Spleen (tissue), 11 donors: ENCODE data around the gene MGRN1. TPM values are rescaled to one million over a fixed set of nuclear protein-coding genes. Genes with fewer than 3 reads are reported as not detected.

Experiments used
- DNase-seq: peaks from one replicate; pipeline ENCODE4 v3.0.0-alpha.2; 2020
- H3K27ac ChIP-seq, 8 donors: fragments of 200-600 bp; sonication (generic) in 7 of 8; 1 replicate in 4 of 8; 2 replicates in 4 of 8; pipeline versions ENCODE4 v1.5.0 to v1.8.0; 2016 to 2021; ENCODE audit warnings: inconsistent platforms in 4 of 8, mild to moderate bottlenecking in 4 of 8, moderate library complexity in 1 of 8
- H3K27me3 ChIP-seq, 7 donors: fragments of 200-600 bp; sonication (generic) in 6 of 7; replicated peaks in 1 of 7; 1 replicate in 4 of 7; 2 replicates in 3 of 7; pipeline versions ENCODE4 v1.5.0 to v1.8.0; 2016 to 2021; ENCODE audit warnings: inconsistent platforms in 3 of 7, mild to moderate bottlenecking in 1 of 7
- H3K36me3 ChIP-seq, 6 donors: fragments of 200-600 bp; sonication (generic) in 5 of 6; 1 replicate in 4 of 6; 2 replicates in 2 of 6; pipeline versions ENCODE4 v1.5.0 to v1.8.0; 2016 to 2021; ENCODE audit warnings: inconsistent platforms in 2 of 6
- H3K4me1 ChIP-seq, 6 donors: fragments of 200-600 bp; sonication (generic) in 5 of 6; 1 replicate in 3 of 6; 2 replicates in 3 of 6; pipeline versions ENCODE4 v1.5.0 to v1.8.0; 2016 to 2021; ENCODE audit warnings: inconsistent platforms in 3 of 6
- H3K4me3 ChIP-seq, 8 donors: fragments of 200-600 bp; sonication (generic) in 7 of 8; 1 replicate in 4 of 8; 2 replicates in 4 of 8; pipeline versions ENCODE4 v1.5.0 to v1.8.0; 2016 to 2021; ENCODE audit warnings: inconsistent platforms in 4 of 8, mild to moderate bottlenecking in 4 of 8, moderate library complexity in 2 of 8
- H3K9me3 ChIP-seq, 8 donors: fragments of 200-600 bp; sonication (generic) in 7 of 8; 1 replicate in 4 of 8; 2 replicates in 4 of 8; pipeline versions ENCODE4 v1.5.0 to v1.8.0; 2016 to 2021; ENCODE audit warnings: inconsistent platforms in 4 of 8
- POLR2A ChIP-seq, 3 donors: fragments of 450-650 bp; IDR thresholded peaks; one replicate each; pipeline ENCODE4 v1.5.1; 2017; ENCODE audit warnings: antibody characterized with exemption in 3 of 3, mild to moderate bottlenecking in 1 of 3
- POLR2AphosphoS5 ChIP-seq, 3 donors: sonication (generic); formaldehyde crosslinking; IDR thresholded peaks; one replicate each; pipeline ENCODE4 v1.5.1; 2017; ENCODE audit warnings: antibody characterized with exemption in 3 of 3
- WGBS, 5 donors: extraction: QIAGEN DNeasy Blood & Tissue Kit in 3 of 5; methylation state at CpG; one replicate each; pipeline versions ENCODE4 v1.1.5 to v1.1.7; 2013 to 2018; 5-methylcytosine and 5-hydroxymethylcytosine counted together
- intact Hi-C: fragments of 100-400 bp; cut with DNase I; formaldehyde crosslinking; loops from one replicate; pipeline ENCODE4 v1.15.0; 2023; ENCODE audit warnings: low total_unique reads
- polyA plus RNA-seq, 3 donors: library from polyadenylated mRNA; stranded (reverse); fragments of 200-250 nt; gene quantifications; one replicate each; pipeline ENCODE4 v1.2.1, GENCODE V29; 2013
- total RNA-seq, 7 donors: library from RNA; depleted of rRNA in 3 of 7; stranded (reverse); fragments of >200 nt in 3 of 7; fragmentation: NEBNext Ultra II Directional in 4 of 7; extraction: Animal tissue kit (Norgen Biotek cat#: 25700) in 4 of 7; gene quantifications; one replicate each; pipeline versions ENCODE4 v1.1.0 to v1.2.1, GENCODE V29; 2016 to 2021
- TF ChIP-seq, protein P1 (sequence below), 11 experiments: fragments of 200-600 bp in 7 of 11; fragments of 450-650 bp in 4 of 11; sonication (generic) in 4 of 11; IDR thresholded peaks in 8 of 11; conservative IDR thresholded peaks in 3 of 11; 1 replicate in 7 of 11; 2 replicates in 4 of 11; pipeline versions ENCODE4 v1.4.0 to v1.8.0; 2016 to 2021; ENCODE audit warnings: antibody characterized with exemption in 11 of 11, inconsistent platforms in 4 of 11, mild to moderate bottlenecking in 1 of 11
- donor health status: healthy with polysubstance abuse.
- donor health status: DM: no; HTN: no; CAD: no; lungs with moderate emphysema.
- donor health status: DM: no; HTN: no; CAD: no.
- donor health status: Bipolar disorder and iron deficiency.
- donor health status: healthy.
- donor health status: DM: no; HTN: no; CAD: no.
- donor health status: DM: yes; HTN: yes; CAD: no.

Gene MGRN1
- total and polyA plus RNA-seq, 10 donors, result 7.6 to 132 (median 75.1) TPM

DNA sequence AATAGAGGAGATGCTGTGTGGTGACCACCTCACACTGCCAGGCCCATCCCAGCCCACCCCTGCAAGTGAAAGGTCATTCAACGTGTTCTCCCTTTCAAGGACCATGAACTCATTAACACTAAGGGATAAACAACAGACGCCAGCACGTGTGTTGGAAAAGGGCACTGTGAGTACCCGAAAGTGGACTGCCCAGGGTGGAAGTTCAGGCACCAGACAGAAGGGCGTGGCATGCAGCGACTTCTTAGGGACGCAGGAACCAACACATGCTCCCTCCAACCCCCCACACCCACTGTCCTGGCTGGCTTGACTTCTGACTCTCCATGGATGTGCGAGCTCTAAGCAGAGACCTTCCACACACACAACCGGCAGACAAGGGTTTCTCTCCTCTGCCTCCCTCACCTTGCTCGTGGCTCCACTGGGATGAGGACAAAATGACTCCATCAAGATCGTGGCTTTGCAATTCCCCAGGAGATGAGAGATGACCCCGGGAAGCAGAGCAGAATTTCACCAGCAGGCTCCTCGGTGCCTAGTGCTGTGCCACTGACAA, 20.9 kb upstream of the MGRN1 start:
- DNase-seq, result no peak
- intact Hi-C loops, result no loop called here
- H3K27me3 ChIP-seq, result peaks cover 0 to 17% (median 0%) of the 10 kb centered on the region in 7 donors
- H3K36me3 ChIP-seq, result peaks cover 0 to 21% (median 14%) of the 10 kb centered on the region in 6 donors
- TF ChIP-seq POLR2A (IDR thresholded peaks at IDR 0.05), result no peak
- TF ChIP-seq, protein P1, sequence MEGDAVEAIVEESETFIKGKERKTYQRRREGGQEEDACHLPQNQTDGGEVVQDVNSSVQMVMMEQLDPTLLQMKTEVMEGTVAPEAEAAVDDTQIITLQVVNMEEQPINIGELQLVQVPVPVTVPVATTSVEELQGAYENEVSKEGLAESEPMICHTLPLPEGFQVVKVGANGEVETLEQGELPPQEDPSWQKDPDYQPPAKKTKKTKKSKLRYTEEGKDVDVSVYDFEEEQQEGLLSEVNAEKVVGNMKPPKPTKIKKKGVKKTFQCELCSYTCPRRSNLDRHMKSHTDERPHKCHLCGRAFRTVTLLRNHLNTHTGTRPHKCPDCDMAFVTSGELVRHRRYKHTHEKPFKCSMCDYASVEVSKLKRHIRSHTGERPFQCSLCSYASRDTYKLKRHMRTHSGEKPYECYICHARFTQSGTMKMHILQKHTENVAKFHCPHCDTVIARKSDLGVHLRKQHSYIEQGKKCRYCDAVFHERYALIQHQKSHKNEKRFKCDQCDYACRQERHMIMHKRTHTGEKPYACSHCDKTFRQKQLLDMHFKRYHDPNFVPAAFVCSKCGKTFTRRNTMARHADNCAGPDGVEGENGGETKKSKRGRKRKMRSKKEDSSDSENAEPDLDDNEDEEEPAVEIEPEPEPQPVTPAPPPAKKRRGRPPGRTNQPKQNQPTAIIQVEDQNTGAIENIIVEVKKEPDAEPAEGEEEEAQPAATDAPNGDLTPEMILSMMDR (IDR thresholded peaks at IDR 0.05 in 8 of 11, conservative IDR thresholded peaks at IDR 0.05 in 3 of 11), result no peak
- no peak for TF ChIP-seq POLR2AphosphoS5 (IDR thresholded peaks at IDR 0.05)
- H3K4me1 ChIP-seq, result peaks cover 0 to 9% (median 3%) of the 10 kb centered on the region in 6 donors
- 63 to 85% (median 77%) methylated on average over 13 of the region's 13 CpGs for WGBS, 5 donors
- H3K9me3 ChIP-seq, result no peaks in the 10 kb centered on the region
- no peak overlapping the region for H3K4me3 ChIP-seq
- no peak overlapping the region for H3K27ac ChIP-seq

DNA sequence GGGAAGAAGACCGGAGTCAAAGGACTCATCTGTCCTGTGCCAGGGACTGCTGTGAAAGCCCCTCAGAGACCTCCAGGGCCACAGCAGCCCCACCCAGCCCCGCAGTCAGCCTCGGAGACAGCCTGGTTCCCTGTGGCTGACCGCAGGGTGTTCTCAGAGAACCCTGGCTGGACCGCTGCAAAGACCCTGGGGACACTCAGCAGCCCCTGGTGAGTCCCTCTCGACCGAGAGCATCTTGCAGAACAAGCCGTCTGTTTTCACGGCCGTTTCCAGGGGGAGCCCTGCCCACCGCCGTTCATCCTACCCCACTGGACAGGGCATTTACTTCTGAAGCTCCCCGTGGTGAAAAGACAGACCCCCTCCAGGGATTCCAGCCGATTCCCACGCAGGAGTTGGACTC, 20.2 kb upstream of the MGRN1 start:
- intact Hi-C loops, result no loop called here
- peak; percentile 59 for DNase-seq
- Histone ChIP-seq H3K4me1 (peaks cover 0 to 9% (median 3%) of the 10 kb centered on the region in 6 donors), H3K27ac (no peak overlapping the region), H3K4me3 (no peak overlapping the region), H3K27me3 (peaks cover 0 to 17% (median 0%) of the 10 kb centered on the region in 7 donors), H3K9me3 (no peaks in the 10 kb centered on the region), H3K36me3 (peaks cover 0 to 28% (median 21%) of the 10 kb centered on the region in 6 donors)
- WGBS, 5 donors, result 76 to 85% (median 81%) methylated on average over 9 to 15 of the region's 15 CpGs
- TF ChIP-seq POLR2A (IDR thresholded peaks at IDR 0.05) (no peak), POLR2AphosphoS5 (IDR thresholded peaks at IDR 0.05) (no peak)
- TF ChIP-seq, protein P1 (IDR thresholded peaks at IDR 0.05 in 8 of 11, conservative IDR thresholded peaks at IDR 0.05 in 3 of 11), result no peak

DNA sequence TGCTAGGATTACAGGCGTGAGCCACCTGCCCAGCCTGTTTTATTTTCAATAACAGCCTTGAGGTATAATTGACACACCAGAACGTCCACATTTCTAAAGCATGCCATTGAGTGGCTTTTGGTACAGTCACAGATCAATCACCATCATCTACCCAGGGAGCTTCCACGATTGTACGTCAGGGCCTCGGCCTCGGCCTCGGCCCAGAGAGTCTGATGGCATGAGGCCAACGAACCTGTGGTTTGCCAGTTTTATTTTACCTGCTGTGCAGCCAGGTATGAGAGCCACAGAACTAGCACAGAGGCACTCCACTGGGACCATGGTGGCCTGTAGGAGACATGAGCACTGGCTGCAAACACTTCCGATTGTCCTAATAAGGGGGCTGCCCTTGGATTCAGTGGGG, 18.3 kb upstream of the MGRN1 start:
- TF ChIP-seq, protein P1 (IDR thresholded peaks at IDR 0.05 in 8 of 11, conservative IDR thresholded peaks at IDR 0.05 in 3 of 11), result no peak
- no peak for TF ChIP-seq POLR2A (IDR thresholded peaks at IDR 0.05)
- TF ChIP-seq POLR2AphosphoS5 (IDR thresholded peaks at IDR 0.05), result no peak
- Histone ChIP-seq H3K4me3 (no peak overlapping the region), H3K27me3 (peaks cover 0 to 14% (median 0%) of the 10 kb centered on the region in 7 donors), H3K27ac (no peak overlapping the region), H3K36me3 (peaks cover 0 to 45% (median 26%) of the 10 kb centered on the region in 6 donors), H3K9me3 (no peaks in the 10 kb centered on the region), H3K4me1 (peaks cover 0 to 22% (median 8%) of the 10 kb centered on the region in 6 donors)
- intact Hi-C loops, result no loop called here
- no peak for DNase-seq
- WGBS, 5 donors, result 78 to 86% (median 85%) methylated on average over 9 of the region's 9 CpGs

DNA sequence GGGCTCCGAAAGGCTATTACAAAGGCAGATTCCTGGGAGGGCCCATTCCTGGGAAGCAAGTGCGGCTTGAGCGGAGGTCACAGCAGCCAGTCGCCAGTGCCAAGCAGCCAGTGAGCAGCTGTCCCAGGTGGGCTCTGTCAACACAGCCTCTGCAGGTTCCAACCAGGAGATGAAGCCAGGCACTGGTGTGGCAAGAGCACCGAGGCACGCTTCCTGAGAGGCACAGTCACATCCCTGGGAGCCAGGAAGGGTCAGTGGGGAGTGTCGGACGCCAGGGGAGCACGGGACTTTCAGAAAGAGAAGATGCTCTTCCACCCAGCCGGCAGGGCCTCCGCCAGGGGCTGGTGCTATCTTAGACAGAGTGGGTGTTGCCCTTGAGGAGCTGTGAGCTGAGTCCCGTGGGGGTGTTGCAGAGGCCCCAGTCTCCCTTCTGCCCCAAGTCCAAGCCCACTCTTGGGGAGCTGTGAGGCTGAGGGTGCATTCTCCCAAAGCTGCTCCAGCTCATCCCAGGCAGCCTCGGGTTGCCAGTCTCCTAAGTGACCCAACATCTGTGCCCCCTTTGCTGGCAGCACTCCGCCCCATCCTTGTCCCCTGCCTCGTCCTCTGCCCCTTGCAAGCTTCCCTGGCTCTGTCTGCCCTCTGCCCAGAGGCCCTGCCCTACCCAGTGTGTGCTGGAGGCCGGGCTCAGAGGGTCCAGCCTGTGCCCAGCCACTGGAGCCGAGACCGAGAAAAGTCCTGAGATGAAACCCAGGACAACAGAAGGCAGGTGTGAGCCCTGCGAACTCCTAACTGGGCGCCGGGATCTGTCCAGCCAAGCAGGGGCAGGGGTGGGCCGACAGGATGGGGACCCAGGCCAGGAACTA, 16.6 kb upstream of the MGRN1 start:
- H3K27ac ChIP-seq, result no peak overlapping the region
- H3K36me3 ChIP-seq, result peaks cover 0 to 46% (median 26%) of the 10 kb centered on the region in 6 donors
- no peaks in the 10 kb centered on the region for H3K27me3 ChIP-seq
- WGBS, 5 donors, result 87 to 98% (median 92%) methylated on average over 14 to 22 of the region's 22 CpGs
- H3K9me3 ChIP-seq, result no peaks in the 10 kb centered on the region
- intact Hi-C loops, result no loop called here
- H3K4me1 ChIP-seq, result peaks cover 5 to 33% (median 23%) of the 10 kb centered on the region in 6 donors
- DNase-seq, result peak; percentile 64
- H3K4me3 ChIP-seq, result no peak overlapping the region
- TF ChIP-seq POLR2A (IDR thresholded peaks at IDR 0.05) (no peak), POLR2AphosphoS5 (IDR thresholded peaks at IDR 0.05) (no peak)
- TF ChIP-seq, protein P1 (IDR thresholded peaks at IDR 0.05 in 8 of 11, conservative IDR thresholded peaks at IDR 0.05 in 3 of 11), result no peak
